ENCODE measurements around the gene SDS. TPM values are rescaled to one million over a fixed set of nuclear protein-coding genes. Genes with fewer than 3 reads are reported as not detected.

SDS gene
- total RNA-seq, 1 experiment from 2014 or later, result not detected

DNA sequence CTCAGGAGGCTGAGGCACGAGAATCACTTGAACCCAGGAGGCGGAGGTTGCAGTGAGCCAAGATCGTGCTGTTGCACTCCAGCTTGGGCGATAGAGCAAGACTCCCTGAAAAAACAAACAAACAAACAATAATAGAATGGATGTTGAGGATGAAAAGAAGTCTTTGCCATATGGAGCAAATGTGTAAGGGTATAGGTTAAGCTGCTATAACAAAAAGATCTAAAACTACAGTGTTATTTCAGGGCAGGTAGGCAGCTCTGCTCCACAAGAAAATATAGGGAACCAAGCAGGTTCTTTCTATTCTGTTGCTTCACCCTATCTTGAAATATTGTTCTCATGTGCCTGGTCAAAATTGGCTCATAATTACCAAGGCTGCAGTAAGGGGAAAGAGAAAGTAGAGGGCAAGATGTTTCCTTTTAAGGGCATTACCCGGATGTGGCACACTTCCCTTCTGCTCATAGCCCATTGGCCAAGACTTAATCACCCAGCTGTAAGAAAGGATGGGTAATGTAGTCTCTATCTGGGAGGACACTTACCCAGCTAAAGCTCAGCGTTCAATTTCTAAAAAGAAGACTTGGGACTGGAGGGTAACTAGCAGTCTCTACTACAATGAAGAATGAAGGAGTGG is 42.0 kb upstream of the SDS start:
- WGBS (ENCODE audit: extremely low coverage, insufficient read length, low lambda C conversion rate), result no CpG with 5 or more reads among the region's 6 CpGs
- peaks cover 44% of the 10 kb centered on the region for H3K27me3 Mint-ChIP-seq (ENCODE audit: low read depth)

More for the DNA sequence above, 42.0 kb upstream of the SDS start:
- no peak overlapping the region for H2BK15ac ChIP-seq (ENCODE audit: low read depth, low read length)
- no peak overlapping the region for H3K18ac ChIP-seq (ENCODE audit: insufficient read length, low read depth, low read length)
- Mint-ChIP-seq H3K4me1 (no peaks in the 10 kb centered on the region; a peak in 1 of 4 replicates), H3K4me3 (no peak overlapping the region), H3K36me3 (ENCODE audit: insufficient read depth in 1 of 3, low read depth in 3 of 3) (no peaks in the 10 kb centered on the region; a peak in 2 of 7 replicates), H3K9me3 (no peaks in the 10 kb centered on the region; a peak in 2 of 5 replicates), H3K27ac (no peak overlapping the region)
- no peak overlapping the region for H4K5ac ChIP-seq (ENCODE audit: insufficient read length, low read depth, low read length)
- H2BK12ac ChIP-seq (ENCODE audit: insufficient read length, low read depth, low read length), result no peak overlapping the region
- H3K4me1 ChIP-seq (ENCODE audit: insufficient read depth, low read length), result no peaks in the 10 kb centered on the region
- H2BK5ac ChIP-seq (ENCODE audit: insufficient read length, low read length), result no peak overlapping the region
- H3K4ac ChIP-seq (ENCODE audit: low read depth, low read length), result no peak overlapping the region
- no peak overlapping the region for H2AFZ ChIP-seq (ENCODE audit: low read length)
- no peak overlapping the region for H3K4me2 ChIP-seq (ENCODE audit: insufficient read depth, insufficient read length, low read length)
- no peak overlapping the region for H2AK5ac ChIP-seq (ENCODE audit: insufficient read length, low read length)
- H3K23ac ChIP-seq (ENCODE audit: insufficient read length, low read depth, low read length), result no peak overlapping the region
- TF ChIP-seq, protein P1, sequence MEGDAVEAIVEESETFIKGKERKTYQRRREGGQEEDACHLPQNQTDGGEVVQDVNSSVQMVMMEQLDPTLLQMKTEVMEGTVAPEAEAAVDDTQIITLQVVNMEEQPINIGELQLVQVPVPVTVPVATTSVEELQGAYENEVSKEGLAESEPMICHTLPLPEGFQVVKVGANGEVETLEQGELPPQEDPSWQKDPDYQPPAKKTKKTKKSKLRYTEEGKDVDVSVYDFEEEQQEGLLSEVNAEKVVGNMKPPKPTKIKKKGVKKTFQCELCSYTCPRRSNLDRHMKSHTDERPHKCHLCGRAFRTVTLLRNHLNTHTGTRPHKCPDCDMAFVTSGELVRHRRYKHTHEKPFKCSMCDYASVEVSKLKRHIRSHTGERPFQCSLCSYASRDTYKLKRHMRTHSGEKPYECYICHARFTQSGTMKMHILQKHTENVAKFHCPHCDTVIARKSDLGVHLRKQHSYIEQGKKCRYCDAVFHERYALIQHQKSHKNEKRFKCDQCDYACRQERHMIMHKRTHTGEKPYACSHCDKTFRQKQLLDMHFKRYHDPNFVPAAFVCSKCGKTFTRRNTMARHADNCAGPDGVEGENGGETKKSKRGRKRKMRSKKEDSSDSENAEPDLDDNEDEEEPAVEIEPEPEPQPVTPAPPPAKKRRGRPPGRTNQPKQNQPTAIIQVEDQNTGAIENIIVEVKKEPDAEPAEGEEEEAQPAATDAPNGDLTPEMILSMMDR (conservative IDR thresholded peaks at IDR 0.05), result no peak
- no peaks in the 10 kb centered on the region for H3K79me2 ChIP-seq (ENCODE audit: insufficient read depth, low read length)
- H4K20me1 ChIP-seq (ENCODE audit: control insufficient read depth, insufficient read depth, insufficient read length), result no peaks in the 10 kb centered on the region
- H4K91ac ChIP-seq (ENCODE audit: insufficient read length, low read depth, low read length), result no peak overlapping the region
- no peak overlapping the region for H2BK20ac ChIP-seq (ENCODE audit: low read depth, low read length, poor library complexity, severe bottlenecking)
- H3K14ac ChIP-seq (ENCODE audit: insufficient read depth, low read length), result no peak overlapping the region
- no peak overlapping the region for H3K9ac ChIP-seq (ENCODE audit: extremely low read depth, insufficient read length, low read length)
- no peaks in the 10 kb centered on the region for H3K79me1 ChIP-seq (ENCODE audit: insufficient read depth, low read depth, low read length, poor library complexity, severe bottlenecking)
- no peak overlapping the region for H4K8ac ChIP-seq (replicated peaks; ENCODE audit: insufficient read length, low read depth, low read length)
- no peak overlapping the region for H3K27ac ChIP-seq (ENCODE audit: insufficient read length, low read depth, low read length)
- H3K9me3 ChIP-seq (ENCODE audit: control insufficient read depth, low read depth, low read length), result no peaks in the 10 kb centered on the region
- H3K23me2 ChIP-seq (ENCODE audit: insufficient read length, low read depth, low read length, poor library complexity, severe bottlenecking), result no peaks in the 10 kb centered on the region
- no peak overlapping the region for H2BK120ac ChIP-seq (ENCODE audit: low read depth, low read length, poor library complexity, severe bottlenecking)
- no peak overlapping the region for H3T11ph ChIP-seq (ENCODE audit: low read length)
- H3K56ac ChIP-seq (ENCODE audit: insufficient read length, low read depth, low read length), result no peak overlapping the region
- DNase-seq, result no peak
- no peaks in the 10 kb centered on the region for H3K27me3 ChIP-seq (ENCODE audit: insufficient read depth, low read length)
